IMR-90 (cell line): ENCODE results near the gene RAB9A. TPM values are rescaled to one million over a fixed set of nuclear protein-coding genes. Genes with fewer than 3 reads are reported as not detected.

Source experiments
- ATAC-seq: fragments of 200-7000 bp; cut with Tn5 transposase; 2 replicates; pipeline ENCODE4 v1.9.1; 2020; ENCODE audit warnings: low read depth, mild to moderate bottlenecking, moderate library complexity
- BruUV-seq: library from RNA; stranded (reverse); fragments of 400-500 nt; replicated peaks from 2 replicates; lab custom pipeline; 2021; lab: Mats Ljungman, UMichigan
- CTCF ChIA-PET: fragments of 300-600 bp; formaldehyde crosslinking; extraction: SDS; loops from one replicate; lab custom pipeline; 2021; ENCODE audit warnings: antibody characterized with exemption; lab: Yijun Ruan, JAX
- POLR2A ChIA-PET: fragments of 300-600 bp; sonication (Branson Sonifier 250); formaldehyde crosslinking; loops from one replicate; lab custom pipeline; 2022; ENCODE audit warnings: antibody characterized with exemption; ENCODE audit not compliant: unreplicated experiment; lab: Charles Lee
- DNase-seq: peaks from one replicate; pipeline ENCODE4 v3.0.0; 2013
- H2AFZ ChIP-seq: replicated peaks from 2 replicates; pipeline ENCODE3; 2013; ENCODE audit warnings: low read length, mild to moderate bottlenecking; ENCODE audit not compliant: poor library complexity
- H2AK5ac ChIP-seq: 2 replicates; pipeline ENCODE4 v1.6.1; 2013; ENCODE audit warnings: low read depth, low read length, inconsistent platforms
- H2AK9ac ChIP-seq: replicated peaks from 2 replicates; pipeline ENCODE3; 2013; ENCODE audit warnings: mild to moderate bottlenecking, low read depth, low read length, moderate library complexity; ENCODE audit not compliant: poor library complexity
- H2BK120ac ChIP-seq: 2 replicates; pipeline ENCODE4 v1.6.1; 2013; ENCODE audit warnings: low read depth, low read length, inconsistent platforms
- H2BK15ac ChIP-seq: 3 replicates; pipeline ENCODE4 v1.6.1; 2013; ENCODE audit warnings: low read depth, low read length, inconsistent platforms
- H2BK20ac ChIP-seq: 2 replicates; pipeline ENCODE4 v1.6.1; 2013; ENCODE audit warnings: low read depth, mild to moderate bottlenecking, inconsistent platforms, low read length, moderate library complexity
- H2BK5ac ChIP-seq: 2 replicates; pipeline ENCODE4 v1.6.1; 2013; ENCODE audit warnings: mild to moderate bottlenecking, low read depth, low read length, inconsistent platforms; ENCODE audit not compliant: poor library complexity, severe bottlenecking
- H3K14ac ChIP-seq: replicated peaks from 2 replicates; pipeline ENCODE4 v1.6.1; 2013; ENCODE audit warnings: low read depth, low read length, inconsistent platforms
- H3K18ac ChIP-seq: 2 replicates; pipeline ENCODE4 v1.6.1; 2013; ENCODE audit warnings: low read depth, low read length, control low read depth
- H3K23ac ChIP-seq: 2 replicates; pipeline ENCODE4 v1.6.1; 2013; ENCODE audit warnings: low read depth, low read length, inconsistent platforms
- H3K27ac ChIP-seq: 2 replicates; pipeline ENCODE4 v1.5.1; 2013; ENCODE audit warnings: mild to moderate bottlenecking, control low read depth, low read length; ENCODE audit not compliant: insufficient read depth
- H3K27me3 ChIP-seq: 2 replicates; pipeline ENCODE4 v1.6.1; 2013; ENCODE audit warnings: low read length; ENCODE audit not compliant: control insufficient read depth, insufficient read depth
- H3K36me3 ChIP-seq: 2 replicates; pipeline ENCODE4 v1.6.1; 2013; ENCODE audit warnings: low read length, mixed read lengths; ENCODE audit not compliant: control insufficient read depth, insufficient read depth
- H3K4ac ChIP-seq: 2 replicates; pipeline ENCODE4 v1.6.1; 2013; ENCODE audit warnings: low read depth, low read length, inconsistent platforms
- H3K4me1 ChIP-seq: 2 replicates; pipeline ENCODE4 v1.6.1; 2013; ENCODE audit warnings: low read length, mixed read lengths; ENCODE audit not compliant: control insufficient read depth, insufficient read depth
- H3K4me2 ChIP-seq: 2 replicates; pipeline ENCODE4 v1.6.1; 2013; ENCODE audit warnings: low read depth, mild to moderate bottlenecking, control low read depth, low read length, moderate library complexity
- H3K4me3 ChIP-seq: 2 replicates; pipeline ENCODE4 v1.5.1; 2013; ENCODE audit warnings: low read depth, mild to moderate bottlenecking, control low read depth, low read length, moderate library complexity; ENCODE audit not compliant: insufficient read depth
- H3K56ac ChIP-seq: 2 replicates; pipeline ENCODE4 v1.6.1; 2013; ENCODE audit warnings: low read length, inconsistent platforms; ENCODE audit not compliant: insufficient read depth; ENCODE audit errors: extremely low read depth
- H3K79me1 ChIP-seq, 2 experiments: 2 replicates each; pipeline ENCODE4 v1.6.1; 2013; ENCODE audit warnings: low read length in 2 of 2, inconsistent platforms in 1 of 2, low read depth in 1 of 2
- H3K9ac ChIP-seq: 2 replicates; pipeline ENCODE4 v1.6.1; 2013; ENCODE audit warnings: low read depth, low read length, control low read depth
- H3K9me1 ChIP-seq: 2 replicates; pipeline ENCODE4 v1.6.1; 2013; ENCODE audit warnings: low read length, inconsistent platforms; ENCODE audit not compliant: insufficient read depth
- H3K9me3 ChIP-seq: 2 replicates; pipeline ENCODE4 v1.6.1; 2013; ENCODE audit warnings: low read length; ENCODE audit not compliant: control insufficient read depth, insufficient read depth
- H4K20me1 ChIP-seq: 2 replicates; pipeline ENCODE4 v1.6.1; 2013; ENCODE audit warnings: low read length, inconsistent platforms; ENCODE audit not compliant: insufficient read depth
- H4K5ac ChIP-seq: 2 replicates; pipeline ENCODE4 v1.6.1; 2013; ENCODE audit warnings: mild to moderate bottlenecking, low read depth, low read length, control low read depth
- H4K8ac ChIP-seq, 2 experiments: 2 replicates each; pipeline ENCODE4 v1.6.1; 2013; ENCODE audit warnings: low read depth in 2 of 2, low read length in 2 of 2, control low read depth in 1 of 2, inconsistent platforms in 1 of 2
- H4K91ac ChIP-seq: 2 replicates; pipeline ENCODE4 v1.6.1; 2013; ENCODE audit warnings: low read depth, low read length, inconsistent platforms; ENCODE audit not compliant: insufficient read depth
- POLR2A ChIP-seq: IDR thresholded peaks from 2 replicates; pipeline ENCODE4 v1.6.1; 2012; ENCODE audit warnings: mild to moderate bottlenecking, low read depth, low read length
- RAD21 ChIP-seq: IDR thresholded peaks from 2 replicates; pipeline ENCODE4 v1.6.1; 2012; ENCODE audit warnings: low read length, improper control_type of control experiment
- SMC3 ChIP-seq: fragments of 150-350 bp; IDR thresholded peaks from 2 replicates; pipeline ENCODE4 v1.6.1; 2016; ENCODE audit warnings: low read depth, mild to moderate bottlenecking, antibody characterized with exemption, low read length, moderate library complexity
- WGBS, 2 experiments: methylation state at CpG; one replicate each; pipeline versions ENCODE4 v1.1.5 to v1.1.7; 2013; ENCODE audit warnings: missing lambda C conversion rate in 2 of 2; ENCODE audit not compliant: insufficient read length in 1 of 2; ENCODE audit errors: extremely low coverage in 2 of 2; 5-methylcytosine and 5-hydroxymethylcytosine counted together
- dilution Hi-C: fragments of 300-500 bp; cut with HindIII; formaldehyde crosslinking; loops from one replicate; pipeline ENCODE4 v1.14.3; 2018; ENCODE audit warnings: low sequenced_read_pairs; ENCODE audit not compliant: unreplicated experiment
- in situ Hi-C: fragments of 300-500 bp; cut with MboI; formaldehyde crosslinking; loops from 3 replicates; pipeline ENCODE4 v1.14.3; 2019; ENCODE audit warnings: low sequenced_read_pairs, inconsistent platforms, mixed read lengths
- intact Hi-C: fragments of 100-400 bp; cut with micrococcal nuclease; formaldehyde crosslinking; loops from 2 replicates; pipeline ENCODE4 v1.10.0; 2022
- polyA plus RNA-seq, 3 experiments: library from polyadenylated mRNA; depleted of rRNA; stranded (reverse); fragments of >200 nt; gene quantifications; 2 replicates each; pipeline ENCODE4 v1.2.3, GENCODE V29; 2012; ENCODE audit warnings: low replicate concordance in 1 of 3
- total RNA-seq: library from RNA; depleted of rRNA; stranded (reverse); fragments of >200 nt; gene quantifications from 2 replicates; pipeline ENCODE4 v1.2.3, GENCODE V29; 2012
- TF ChIP-seq, protein P1 (sequence below): conservative IDR thresholded peaks from 2 replicates; pipeline ENCODE4 v1.5.1; 2012; ENCODE audit warnings: mild to moderate bottlenecking, low read depth, low read length, improper control_type of control experiment

RAB9A gene
- total and polyA plus RNA-seq, 2 of the 4 experiments (the other 2 are of a cell fraction): 15.8 to 22.3 TPM

- Histone ChIP-seq H4K91ac (no peak overlapping the region), H2BK120ac (no peak overlapping the region), H3K4ac (no peak overlapping the region), H2BK20ac (no peak overlapping the region), H3K4me2 (no peak overlapping the region), H2AFZ (no peak overlapping the region), H3K9ac (no peak overlapping the region), H3K14ac (no peak overlapping the region), H3K23ac (no peak overlapping the region), H3K27me3 (no peaks in the 10 kb centered on the region), H4K8ac (no peak overlapping the region), H2BK15ac (no peak overlapping the region), H3K36me3 (peaks cover 2% of the 10 kb centered on the region), H3K4me3 (no peak overlapping the region), H2AK5ac (no peak overlapping the region), H3K9me1 (no peaks in the 10 kb centered on the region), H4K20me1 (no peaks in the 10 kb centered on the region), H3K79me1 (no peaks in the 10 kb centered on the region), H3K18ac (no peak overlapping the region), H3K56ac (no peak overlapping the region), H2BK5ac (no peak overlapping the region), H4K5ac (no peak overlapping the region), H2AK9ac (peak overlapping the region; percentile 37), H3K27ac (no peak overlapping the region), H3K9me3 (no peaks in the 10 kb centered on the region), H3K4me1 (peaks cover 2% of the 10 kb centered on the region)
- intact Hi-C loops: loop anchor here (1.0 to 10.0 kb wide), 3 partner anchors 90 to 933 kb away; no protein-coding TSS in a partner anchor
- ATAC-seq (peak; percentile 86), DNase-seq (peak; percentile 76)
- ChIA-PET POLR2A (no interaction called here), CTCF (no interaction called here)
- dilution Hi-C loops: no loop called here
- TF ChIP-seq, protein P1, sequence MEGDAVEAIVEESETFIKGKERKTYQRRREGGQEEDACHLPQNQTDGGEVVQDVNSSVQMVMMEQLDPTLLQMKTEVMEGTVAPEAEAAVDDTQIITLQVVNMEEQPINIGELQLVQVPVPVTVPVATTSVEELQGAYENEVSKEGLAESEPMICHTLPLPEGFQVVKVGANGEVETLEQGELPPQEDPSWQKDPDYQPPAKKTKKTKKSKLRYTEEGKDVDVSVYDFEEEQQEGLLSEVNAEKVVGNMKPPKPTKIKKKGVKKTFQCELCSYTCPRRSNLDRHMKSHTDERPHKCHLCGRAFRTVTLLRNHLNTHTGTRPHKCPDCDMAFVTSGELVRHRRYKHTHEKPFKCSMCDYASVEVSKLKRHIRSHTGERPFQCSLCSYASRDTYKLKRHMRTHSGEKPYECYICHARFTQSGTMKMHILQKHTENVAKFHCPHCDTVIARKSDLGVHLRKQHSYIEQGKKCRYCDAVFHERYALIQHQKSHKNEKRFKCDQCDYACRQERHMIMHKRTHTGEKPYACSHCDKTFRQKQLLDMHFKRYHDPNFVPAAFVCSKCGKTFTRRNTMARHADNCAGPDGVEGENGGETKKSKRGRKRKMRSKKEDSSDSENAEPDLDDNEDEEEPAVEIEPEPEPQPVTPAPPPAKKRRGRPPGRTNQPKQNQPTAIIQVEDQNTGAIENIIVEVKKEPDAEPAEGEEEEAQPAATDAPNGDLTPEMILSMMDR: peak; percentile 60
- TF ChIP-seq RAD21 (peak; percentile 56), POLR2A (no peak), SMC3 (peak; percentile 62)
- WGBS, 2 experiments: no CpG with 5 or more reads among the region's 2 CpGs
- BruUV-seq: no TSS peak
- in situ Hi-C loops: loop anchor here (5.0 to 25.0 kb wide), 3 partner anchors 91 to 786 kb away; no protein-coding TSS in a partner anchor
Observed at GRCh38 chrX:13747836-13748235, 58.9 kb downstream of the RAB9A start.
